ENCODE measurements around the gene TMEM94.
A peak's percentile ranks its signal among the peaks of the same experiment; 100 is the strongest.
"Not testable (repeated sequence)": the region's sequence is repeated elsewhere in the genome, so short reads cannot be mapped to it uniquely, and the experiment has no call there.

The TMEM94 gene

GRCh38 chr17:75450270-75450669 lies 6.2 kb upstream of the TMEM94 start:
- Histone ChIP-seq H3K9me3 (ENCODE audit: control insufficient read depth, low read length) (no peaks in the 10 kb centered on the region), H3K9ac (ENCODE audit: low read length) (no peak overlapping the region), H3K4me3 (ENCODE audit: low read length) (no peak overlapping the region), H3K36me3 (ENCODE audit: control insufficient read depth, insufficient read depth, low read length, severe bottlenecking) (no peaks in the 10 kb centered on the region), H3K27me3 (replicated peaks; ENCODE audit: control insufficient read depth, insufficient read depth, low read length) (no peaks in the 10 kb centered on the region), H3K4me1 (ENCODE audit: control insufficient read depth, insufficient read depth, low read length) (peaks cover under 1% of the 10 kb centered on the region)
- DNase-seq (ENCODE audit: low read depth), result no peak

GRCh38 chr17:75454193-75454592 lies 2.2 kb upstream of the TMEM94 start:
- DNase-seq (ENCODE audit: low read depth), result no peak
- no peaks in the 10 kb centered on the region for H3K36me3 ChIP-seq (ENCODE audit: control insufficient read depth, insufficient read depth, low read length, severe bottlenecking)
- no peak overlapping the region for H3K9ac ChIP-seq (ENCODE audit: low read length)
- H3K9me3 ChIP-seq (ENCODE audit: control insufficient read depth, low read length), result no peaks in the 10 kb centered on the region
- no peaks in the 10 kb centered on the region for H3K27me3 ChIP-seq (replicated peaks; ENCODE audit: control insufficient read depth, insufficient read depth, low read length)
- peaks cover 16% of the 10 kb centered on the region for H3K4me1 ChIP-seq (ENCODE audit: control insufficient read depth, insufficient read depth, low read length)
- no peak overlapping the region for H3K4me3 ChIP-seq (ENCODE audit: low read length)

- H3K4me1 ChIP-seq (ENCODE audit: control insufficient read depth, insufficient read depth, low read length), result peaks cover 21% of the 10 kb centered on the region
- H3K4me3 ChIP-seq (ENCODE audit: low read length); H3K9ac ChIP-seq (ENCODE audit: low read length); DNase-seq (ENCODE audit: low read depth); H3K27me3 ChIP-seq (replicated peaks; ENCODE audit: control insufficient read depth, insufficient read depth, low read length); H3K36me3 ChIP-seq (ENCODE audit: control insufficient read depth, insufficient read depth, low read length, severe bottlenecking); H3K9me3 ChIP-seq (ENCODE audit: control insufficient read depth, low read length): not testable (repeated sequence)
Observed at GRCh38 chr17:75454672-75455071, 1.8 kb upstream of the TMEM94 start.

- no peak for DNase-seq (ENCODE audit: low read depth)
- H3K36me3 ChIP-seq (ENCODE audit: control insufficient read depth, insufficient read depth, low read length, severe bottlenecking), result no peaks in the 10 kb centered on the region
- H3K27me3 ChIP-seq (replicated peaks; ENCODE audit: control insufficient read depth, insufficient read depth, low read length), result no peaks in the 10 kb centered on the region
- H3K9ac ChIP-seq (ENCODE audit: low read length), result peak overlapping the region; percentile 97
- H3K4me3 ChIP-seq (ENCODE audit: low read length), result peak overlapping the region; percentile 95
- no peaks in the 10 kb centered on the region for H3K9me3 ChIP-seq (ENCODE audit: control insufficient read depth, low read length)
- peaks cover 32% of the 10 kb centered on the region for H3K4me1 ChIP-seq (ENCODE audit: control insufficient read depth, insufficient read depth, low read length)
Observed at GRCh38 chr17:75456039-75456416, 407 bp upstream of the TMEM94 start.

GRCh38 chr17:75457047-75457654 lies 716 bp downstream of the TMEM94 start:
- peak; percentile 71 for DNase-seq (ENCODE audit: low read depth)
- Histone ChIP-seq H3K9ac (ENCODE audit: low read length) (peak overlapping the region; percentile 97), H3K36me3 (ENCODE audit: control insufficient read depth, insufficient read depth, low read length, severe bottlenecking) (no peaks in the 10 kb centered on the region), H3K4me1 (ENCODE audit: control insufficient read depth, insufficient read depth, low read length) (peaks cover 32% of the 10 kb centered on the region), H3K27me3 (replicated peaks; ENCODE audit: control insufficient read depth, insufficient read depth, low read length) (no peaks in the 10 kb centered on the region), H3K9me3 (ENCODE audit: control insufficient read depth, low read length) (no peaks in the 10 kb centered on the region), H3K4me3 (ENCODE audit: low read length) (peak overlapping the region; percentile 95)

GRCh38 chr17:75459246-75459589 lies 2.8 kb downstream of the TMEM94 start:
- Histone ChIP-seq H3K9me3 (ENCODE audit: control insufficient read depth, low read length) (no peaks in the 10 kb centered on the region), H3K4me3 (ENCODE audit: low read length) (no peak overlapping the region), H3K27me3 (replicated peaks; ENCODE audit: control insufficient read depth, insufficient read depth, low read length) (no peaks in the 10 kb centered on the region), H3K9ac (ENCODE audit: low read length) (no peak overlapping the region), H3K4me1 (ENCODE audit: control insufficient read depth, insufficient read depth, low read length) (peaks cover 32% of the 10 kb centered on the region), H3K36me3 (ENCODE audit: control insufficient read depth, insufficient read depth, low read length, severe bottlenecking) (no peaks in the 10 kb centered on the region)
- no peak for DNase-seq (ENCODE audit: low read depth)

GRCh38 chr17:75459590-75460267 lies 3.3 kb downstream of the TMEM94 start:
- peaks cover 32% of the 10 kb centered on the region for H3K4me1 ChIP-seq (ENCODE audit: control insufficient read depth, insufficient read depth, low read length)
- H3K9ac ChIP-seq (ENCODE audit: low read length), result peak overlapping the region; percentile 33
- no peak overlapping the region for H3K4me3 ChIP-seq (ENCODE audit: low read length)
- H3K9me3 ChIP-seq (ENCODE audit: control insufficient read depth, low read length), result no peaks in the 10 kb centered on the region
- no peak for DNase-seq (ENCODE audit: low read depth)
- H3K27me3 ChIP-seq (replicated peaks; ENCODE audit: control insufficient read depth, insufficient read depth, low read length), result no peaks in the 10 kb centered on the region
- no peaks in the 10 kb centered on the region for H3K36me3 ChIP-seq (ENCODE audit: control insufficient read depth, insufficient read depth, low read length, severe bottlenecking)

- Histone ChIP-seq H3K4me3 (ENCODE audit: low read length) (no peak overlapping the region), H3K27me3 (replicated peaks; ENCODE audit: control insufficient read depth, insufficient read depth, low read length) (no peaks in the 10 kb centered on the region), H3K4me1 (ENCODE audit: control insufficient read depth, insufficient read depth, low read length) (peaks cover 31% of the 10 kb centered on the region)
Observed at GRCh38 chr17:75460295-75460694, 3.9 kb downstream of the TMEM94 start.

GRCh38 chr17:75463603-75464002 lies 7.2 kb downstream of the TMEM94 start:
- no peak overlapping the region for H3K4me3 ChIP-seq (ENCODE audit: low read length)
- peaks cover 25% of the 10 kb centered on the region for H3K4me1 ChIP-seq (ENCODE audit: control insufficient read depth, insufficient read depth, low read length)
- no peaks in the 10 kb centered on the region for H3K9me3 ChIP-seq (ENCODE audit: control insufficient read depth, low read length)
- H3K36me3 ChIP-seq (ENCODE audit: control insufficient read depth, insufficient read depth, low read length, severe bottlenecking), result no peaks in the 10 kb centered on the region
- DNase-seq (ENCODE audit: low read depth), result no peak
- no peak overlapping the region for H3K9ac ChIP-seq (ENCODE audit: low read length)
- H3K27me3 ChIP-seq (replicated peaks; ENCODE audit: control insufficient read depth, insufficient read depth, low read length), result no peaks in the 10 kb centered on the region

More at GRCh38 chr17:75460295-75460694, 3.9 kb downstream of the TMEM94 start:
- Histone ChIP-seq H3K9me3 (ENCODE audit: control insufficient read depth, low read length) (no peaks in the 10 kb centered on the region), H3K9ac (ENCODE audit: low read length) (no peak overlapping the region), H3K36me3 (ENCODE audit: control insufficient read depth, insufficient read depth, low read length, severe bottlenecking) (no peaks in the 10 kb centered on the region)
- DNase-seq (ENCODE audit: low read depth), result peak; percentile 11

- Histone ChIP-seq H3K4me3 (ENCODE audit: low read length) (no peak overlapping the region), H3K4me1 (ENCODE audit: control insufficient read depth, insufficient read depth, low read length) (peaks cover 17% of the 10 kb centered on the region), H3K27me3 (replicated peaks; ENCODE audit: control insufficient read depth, insufficient read depth, low read length) (no peaks in the 10 kb centered on the region), H3K36me3 (ENCODE audit: control insufficient read depth, insufficient read depth, low read length, severe bottlenecking) (no peaks in the 10 kb centered on the region), H3K9ac (ENCODE audit: low read length) (no peak overlapping the region), H3K9me3 (ENCODE audit: control insufficient read depth, low read length) (no peaks in the 10 kb centered on the region)
- no peak for DNase-seq (ENCODE audit: low read depth)
Observed at GRCh38 chr17:75465039-75465438, 8.6 kb downstream of the TMEM94 start.

- DNase-seq (ENCODE audit: low read depth), result no peak
- Histone ChIP-seq H3K27me3 (replicated peaks; ENCODE audit: control insufficient read depth, insufficient read depth, low read length) (no peaks in the 10 kb centered on the region), H3K4me3 (ENCODE audit: low read length) (no peak overlapping the region), H3K9me3 (ENCODE audit: control insufficient read depth, low read length) (no peaks in the 10 kb centered on the region), H3K9ac (ENCODE audit: low read length) (no peak overlapping the region), H3K4me1 (ENCODE audit: control insufficient read depth, insufficient read depth, low read length) (peaks cover 9% of the 10 kb centered on the region), H3K36me3 (ENCODE audit: control insufficient read depth, insufficient read depth, low read length, severe bottlenecking) (peaks cover 11% of the 10 kb centered on the region)
Observed at GRCh38 chr17:75468291-75468754, 11.9 kb downstream of the TMEM94 start.
